Neural cell (in vitro differentiated cells): ENCODE results near the gene PDGFB.

Source experiments
- CTCF ChIP-seq: fragments of 450-650 bp; IDR thresholded peaks from 2 replicates; pipeline ENCODE4 v1.5.1; 2014; ENCODE audit warnings: antibody characterized with exemption, mild to moderate bottlenecking, moderate library complexity; ENCODE audit not compliant: poor library complexity, severe bottlenecking
- EP300 ChIP-seq: fragments of 450-650 bp; conservative IDR thresholded peaks from 2 replicates; pipeline ENCODE4 v1.6.1; 2014; ENCODE audit warnings: antibody characterized with exemption, mild to moderate bottlenecking, moderate library complexity; ENCODE audit not compliant: poor library complexity, severe bottlenecking
- EZH2 ChIP-seq: fragments of 200-600, 300-800 bp; shearing (Covaris generic), sonication (generic); IDR thresholded peaks from 2 replicates; pipeline ENCODE4 v1.6.1; 2014; ENCODE audit warnings: antibody characterized with exemption, low read length, borderline replicate concordance, mild to moderate bottlenecking; ENCODE audit not compliant: insufficient read depth, poor library complexity, severe bottlenecking
- MXI1 ChIP-seq: fragments of 450-650 bp; conservative IDR thresholded peaks from 2 replicates; pipeline ENCODE4 v1.6.1; 2014; ENCODE audit warnings: antibody characterized with exemption, mild to moderate bottlenecking; ENCODE audit not compliant: poor library complexity, severe bottlenecking
- POLR2AphosphoS5 ChIP-seq: IDR thresholded peaks from 2 replicates; pipeline ENCODE4 v1.6.1; 2012
- RAD21 ChIP-seq: fragments of 450-650 bp; conservative IDR thresholded peaks from 2 replicates; pipeline ENCODE4 v1.6.1; 2014; ENCODE audit warnings: antibody characterized with exemption, mild to moderate bottlenecking, moderate library complexity
- REST ChIP-seq: IDR thresholded peaks from 2 replicates; pipeline ENCODE4 v1.6.1; 2012; ENCODE audit warnings: borderline replicate concordance
- SMC3 ChIP-seq: fragments of 450-650 bp; conservative IDR thresholded peaks from 2 replicates; pipeline ENCODE4 v1.6.1; 2014; ENCODE audit warnings: antibody characterized with exemption, mild to moderate bottlenecking, moderate library complexity; ENCODE audit not compliant: poor library complexity
- TAF1 ChIP-seq: IDR thresholded peaks from 2 replicates; pipeline ENCODE4 v1.6.1; 2012; ENCODE audit warnings: low read depth

- TF ChIP-seq RAD21: no peak
- no peak for TF ChIP-seq CTCF
- TF ChIP-seq EZH2: no peak
- TF ChIP-seq REST: no peak
- TF ChIP-seq POLR2AphosphoS5: no peak
- no peak for TF ChIP-seq EP300
- TF ChIP-seq TAF1: no peak
- TF ChIP-seq MXI1: no peak
- TF ChIP-seq SMC3: no peak
Observed at GRCh38 chr22:39176714-39177455, 67.9 kb downstream of the PDGFB start.
